Choroid plexus epithelial cell (primary cell): ENCODE measurements around the gene ARAP2.
"Not testable (repeated sequence)": the region's sequence is repeated elsewhere in the genome, so short reads cannot be mapped to it uniquely, and the experiment has no call there.

Source experiments
- DNase-seq: peaks from one replicate; pipeline ENCODE4 v3.0.0-alpha.2; 2010; ENCODE audit warnings: low read depth
- H3K4me3 ChIP-seq: 2 replicates; pipeline ENCODE4 v1.5.1; 2011; ENCODE audit warnings: low read depth, mild to moderate bottlenecking, control low read depth, low read length, moderate library complexity
- TF ChIP-seq, protein P1 (sequence below): conservative IDR thresholded peaks from 2 replicates; pipeline ENCODE4 v1.5.1; 2011; ENCODE audit warnings: low read depth, mild to moderate bottlenecking, control low read depth, inconsistent platforms, low read length, moderate library complexity

ARAP2 gene

DNA sequence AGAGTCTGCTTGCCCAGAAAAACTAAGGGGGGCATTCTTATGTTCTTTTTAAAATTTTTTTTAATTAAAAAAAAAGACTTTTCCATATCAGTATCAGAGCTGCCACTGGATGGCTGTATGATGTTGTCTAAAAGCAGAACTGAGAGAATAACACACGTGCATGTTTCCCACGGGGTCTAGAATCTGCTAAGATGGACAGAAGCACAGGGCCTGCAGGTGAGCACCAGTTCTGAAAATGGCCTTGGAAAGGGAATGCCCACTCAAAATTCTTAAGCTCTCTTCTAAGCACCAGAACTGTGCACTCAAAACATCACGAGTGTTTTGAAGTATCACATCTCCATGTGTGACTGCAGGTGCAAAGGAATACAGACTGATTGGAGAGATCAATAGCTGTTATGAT, 61.1 kb downstream of the ARAP2 start:
- H3K4me3 ChIP-seq: no peak overlapping the region
- TF ChIP-seq, protein P1, sequence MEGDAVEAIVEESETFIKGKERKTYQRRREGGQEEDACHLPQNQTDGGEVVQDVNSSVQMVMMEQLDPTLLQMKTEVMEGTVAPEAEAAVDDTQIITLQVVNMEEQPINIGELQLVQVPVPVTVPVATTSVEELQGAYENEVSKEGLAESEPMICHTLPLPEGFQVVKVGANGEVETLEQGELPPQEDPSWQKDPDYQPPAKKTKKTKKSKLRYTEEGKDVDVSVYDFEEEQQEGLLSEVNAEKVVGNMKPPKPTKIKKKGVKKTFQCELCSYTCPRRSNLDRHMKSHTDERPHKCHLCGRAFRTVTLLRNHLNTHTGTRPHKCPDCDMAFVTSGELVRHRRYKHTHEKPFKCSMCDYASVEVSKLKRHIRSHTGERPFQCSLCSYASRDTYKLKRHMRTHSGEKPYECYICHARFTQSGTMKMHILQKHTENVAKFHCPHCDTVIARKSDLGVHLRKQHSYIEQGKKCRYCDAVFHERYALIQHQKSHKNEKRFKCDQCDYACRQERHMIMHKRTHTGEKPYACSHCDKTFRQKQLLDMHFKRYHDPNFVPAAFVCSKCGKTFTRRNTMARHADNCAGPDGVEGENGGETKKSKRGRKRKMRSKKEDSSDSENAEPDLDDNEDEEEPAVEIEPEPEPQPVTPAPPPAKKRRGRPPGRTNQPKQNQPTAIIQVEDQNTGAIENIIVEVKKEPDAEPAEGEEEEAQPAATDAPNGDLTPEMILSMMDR: no peak

DNA sequence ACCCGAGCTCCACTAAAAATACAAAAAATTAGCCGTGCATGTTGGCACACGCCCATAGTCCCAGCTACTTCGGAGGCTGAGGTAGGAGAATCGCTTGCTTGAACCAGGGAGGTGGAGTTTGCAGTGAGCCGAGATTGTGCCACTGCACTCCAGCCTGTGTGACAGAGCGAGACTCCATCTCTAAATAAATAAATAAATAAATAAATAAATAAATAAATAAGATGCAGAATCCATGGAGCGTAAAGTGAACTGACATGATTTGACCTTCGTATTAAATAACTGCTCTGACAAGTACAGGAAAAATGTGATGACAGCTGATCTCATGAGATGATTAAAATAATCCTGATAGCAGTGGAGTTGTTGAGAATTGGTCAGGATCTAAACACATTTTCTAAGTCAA, 62.0 kb downstream of the ARAP2 start:
- DNase-seq, H3K4me3 ChIP-seq: not testable (repeated sequence)

More for the DNA sequence above, 61.1 kb downstream of the ARAP2 start:
- DNase-seq: no peak

DNA sequence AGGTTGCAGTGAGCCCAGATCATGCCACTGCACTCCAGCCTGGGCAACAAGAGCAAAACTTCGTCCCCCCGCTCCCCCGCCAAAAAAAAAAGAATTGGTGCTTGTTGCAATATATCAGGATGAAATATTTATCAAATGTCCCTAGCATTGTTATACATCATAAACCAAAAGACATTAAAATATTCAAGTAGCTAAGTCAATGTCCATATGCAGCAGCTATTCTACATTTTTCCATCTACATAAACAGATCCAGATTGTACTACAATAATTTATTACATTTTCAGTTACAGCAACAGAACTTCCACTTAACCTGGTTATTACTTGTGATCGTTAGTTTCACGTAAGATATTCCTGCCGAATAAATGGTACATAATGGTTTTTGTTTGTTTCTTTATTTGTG, 64.1 kb downstream of the ARAP2 start:
- DNase-seq: no peak
- TF ChIP-seq, protein P1: no peak
- H3K4me3 ChIP-seq: no peak overlapping the region

DNA sequence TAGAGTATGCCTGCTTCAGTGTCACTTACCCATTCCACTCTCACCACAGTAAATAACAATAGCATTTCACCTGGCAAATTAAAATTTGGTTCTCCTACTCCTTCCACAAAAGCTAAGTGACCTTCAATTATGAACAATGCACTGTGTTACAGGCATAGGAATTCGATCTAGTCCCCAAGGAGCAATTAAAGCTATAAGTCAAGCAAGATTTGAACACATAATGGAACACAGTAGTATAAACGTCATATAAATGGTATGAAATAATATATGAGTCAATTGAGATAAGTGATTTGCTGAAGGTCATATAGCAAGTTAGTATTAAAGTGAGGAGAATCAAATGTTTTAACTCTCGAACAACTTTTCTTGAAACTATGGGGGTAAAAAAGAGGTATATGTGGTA, 65.8 kb downstream of the ARAP2 start:
- TF ChIP-seq, protein P1: no peak
- H3K4me3 ChIP-seq: no peak overlapping the region
- no peak for DNase-seq

DNA sequence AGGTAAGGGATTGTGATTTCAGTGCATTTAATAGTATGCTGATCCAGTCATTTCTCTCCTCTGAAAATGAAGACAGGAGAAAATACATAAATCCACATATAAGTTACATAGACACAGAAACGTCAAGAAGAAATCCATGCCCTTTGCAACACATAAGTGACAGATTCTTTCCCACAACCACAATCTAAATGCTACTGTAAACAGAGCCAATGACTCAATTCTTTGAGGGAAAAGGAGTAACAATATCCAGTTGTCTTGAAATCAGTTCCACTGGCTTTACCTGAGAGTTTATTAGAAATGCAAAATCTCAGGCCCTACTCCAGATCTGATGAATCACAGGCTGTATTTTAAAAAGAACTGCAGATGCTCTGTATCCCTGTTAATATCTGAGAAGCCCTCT, 66.4 kb downstream of the ARAP2 start:
- TF ChIP-seq, protein P1: no peak
- H3K4me3 ChIP-seq: no peak overlapping the region
- peak; percentile 13 for DNase-seq

DNA sequence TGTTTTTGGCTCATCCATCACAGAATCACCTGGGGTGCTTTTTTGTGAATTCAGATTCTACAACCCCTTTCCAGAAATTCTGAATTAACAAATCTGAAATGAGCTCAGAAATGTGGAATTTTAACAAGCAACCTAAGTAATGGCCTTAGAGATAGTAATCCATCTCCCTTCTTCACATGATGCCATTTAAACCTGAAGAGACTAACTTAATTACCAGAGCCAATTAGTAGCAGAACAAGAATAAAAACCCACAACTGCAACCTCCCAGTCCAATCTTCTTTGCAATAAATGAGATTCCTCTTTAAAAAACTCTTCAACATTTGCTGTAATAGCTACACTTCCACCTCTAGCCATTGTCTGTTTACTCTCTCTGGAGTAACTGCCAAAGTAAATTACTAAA, 69.7 kb downstream of the ARAP2 start:
- TF ChIP-seq, protein P1: no peak
- no peak for DNase-seq
- H3K4me3 ChIP-seq: no peak overlapping the region

DNA sequence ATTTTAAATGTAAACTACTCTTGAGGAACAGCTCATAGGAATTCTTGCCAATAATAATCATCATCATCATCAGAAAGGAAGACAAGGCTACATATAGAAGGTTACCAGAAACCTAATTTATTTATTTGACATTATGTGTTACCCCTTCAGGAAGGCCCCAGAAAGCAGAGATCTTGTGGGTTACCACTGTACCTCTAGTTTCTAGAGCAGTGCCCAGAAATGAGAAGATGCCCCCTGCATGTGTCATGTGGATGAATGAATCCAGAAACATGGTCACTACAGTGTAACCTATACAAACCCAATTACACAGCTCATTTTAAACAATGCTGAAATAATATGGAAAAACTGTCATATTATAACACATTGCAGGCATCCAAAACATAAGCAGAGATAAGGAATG, 70.4 kb downstream of the ARAP2 start:
- TF ChIP-seq, protein P1: no peak
- DNase-seq: no peak

DNA sequence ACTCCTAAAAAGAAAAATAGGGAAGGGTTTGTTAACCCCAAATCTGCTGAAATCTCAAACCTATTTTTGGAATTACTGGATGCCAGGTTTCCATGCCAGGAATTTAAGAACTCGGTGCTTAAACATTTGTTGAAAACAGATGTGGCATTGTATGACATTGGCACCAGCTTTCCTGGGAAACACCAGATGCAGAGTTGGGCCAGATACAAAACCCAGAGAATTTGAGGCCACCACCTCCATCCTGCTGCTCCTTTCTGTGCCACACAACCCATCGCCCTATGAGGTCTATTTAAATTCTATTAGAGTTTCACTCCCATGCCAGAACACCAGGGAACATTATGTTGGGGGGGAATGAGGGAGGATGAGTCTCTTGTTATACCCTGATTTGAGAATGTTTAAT, 71.7 kb downstream of the ARAP2 start:
- no peak for DNase-seq
- TF ChIP-seq, protein P1: no peak
- no peak overlapping the region for H3K4me3 ChIP-seq

More for the DNA sequence above, 70.4 kb downstream of the ARAP2 start:
- no peak overlapping the region for H3K4me3 ChIP-seq
